Measurements from ENCODE around the gene ZNF432. TPM values are rescaled to one million over a fixed set of nuclear protein-coding genes. Genes with fewer than 3 reads are reported as not detected.
A peak's percentile ranks its signal among the peaks of the same experiment; 100 is the strongest.
"Not testable (repeated sequence)": the region's sequence is repeated elsewhere in the genome, so short reads cannot be mapped to it uniquely, and the experiment has no call there.

The ZNF432 gene
- 15.1 TPM for total RNA-seq

- peak; percentile 94 for DNase-seq (ENCODE audit: low spot score)
Observed at GRCh38 chr19:52048555-52049501, at the start of gene ZNF432. TSS of gene ZNF432 (minus strand) at chr19:52048838. CDS start at chr19:52046868, 1,970 bp downstream.

- DNase-seq (ENCODE audit: low spot score), result not testable (repeated sequence)
Observed at GRCh38 chr19:52096416-52096815, 47.8 kb upstream of the ZNF432 start.

- DNase-seq (ENCODE audit: low spot score), result peak; percentile 94
Observed at GRCh38 chr19:52095172-52096014, 46.8 kb upstream of the ZNF432 start, which contains the start of gene ZNF841. TSS of gene ZNF841 (minus strand) at chr19:52095765. CDS start at chr19:52084801, 10,964 bp downstream.

DNA sequence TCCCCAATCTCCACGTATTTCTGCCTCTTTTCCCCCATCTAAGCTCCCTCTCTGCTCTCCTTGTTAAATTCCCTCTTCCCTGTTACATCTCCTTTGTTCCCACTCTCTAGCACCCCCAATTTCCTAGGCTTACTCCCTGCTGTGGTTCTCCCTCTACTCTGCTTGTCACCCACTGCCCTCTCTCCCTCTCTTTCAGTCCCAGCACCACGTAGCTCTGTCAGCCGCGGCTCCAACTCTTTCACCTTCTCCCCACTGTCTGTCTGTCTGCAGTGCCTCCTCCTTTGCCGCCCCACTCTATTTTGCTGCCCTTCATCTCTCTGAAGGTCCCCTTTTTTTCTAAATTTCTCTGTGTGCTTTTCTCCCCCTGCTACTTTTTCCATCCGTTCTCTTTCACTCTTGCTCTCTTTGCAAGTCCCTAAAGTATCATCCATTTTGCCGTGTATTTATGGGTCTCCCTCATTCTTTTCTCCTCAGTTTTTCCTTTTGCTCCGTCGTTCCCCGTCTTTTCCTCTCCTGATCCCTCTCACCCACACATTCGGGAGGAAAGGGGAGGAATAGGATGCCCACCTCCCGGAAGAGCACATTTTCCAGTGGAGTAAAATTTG, 46.0 kb upstream of the ZNF432 start:
- no peak for DNase-seq (ENCODE audit: low spot score)

DNA sequence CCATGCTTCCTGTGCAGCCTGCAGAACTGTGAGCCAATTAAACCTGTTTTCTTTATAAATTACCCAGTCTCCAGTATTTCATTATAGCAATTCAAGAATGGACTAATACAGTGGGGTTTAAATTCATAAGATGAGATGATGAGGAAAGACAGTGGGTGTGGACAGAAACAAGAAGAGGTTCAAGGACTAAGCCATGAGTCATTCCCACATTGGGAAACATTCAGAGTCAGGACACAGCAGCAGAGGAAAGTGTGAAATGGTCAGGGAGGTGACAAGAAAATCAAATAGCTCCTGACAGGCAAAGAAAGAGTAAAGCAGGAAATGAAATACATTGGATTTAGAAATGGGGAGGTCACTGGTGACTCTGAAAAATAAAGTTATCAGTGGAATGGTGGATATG, 37.8 kb upstream of the ZNF432 start:
- DNase-seq (ENCODE audit: low spot score), result no peak

- DNase-seq (ENCODE audit: low spot score), result no peak
Observed at GRCh38 chr19:52070496-52070895, 21.9 kb upstream of the ZNF432 start.

DNA sequence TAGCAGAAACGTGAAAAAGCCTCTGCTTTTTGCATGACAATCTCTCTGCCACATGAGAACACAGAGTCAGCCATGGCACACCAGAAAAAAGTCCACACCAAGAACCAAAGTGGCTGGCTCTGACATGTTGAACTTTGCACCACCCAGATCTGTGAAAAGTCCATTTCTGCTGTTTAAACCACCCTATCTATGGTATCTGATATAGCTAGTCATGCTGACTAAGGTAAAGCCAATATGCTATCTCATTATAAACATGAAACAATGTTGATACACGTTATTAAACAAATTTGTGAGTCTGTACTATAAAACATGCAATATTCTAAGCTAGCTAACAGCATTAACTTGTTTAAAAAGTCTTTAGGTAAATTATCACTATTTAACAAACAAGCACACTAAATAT, 21.0 kb upstream of the ZNF432 start:
- no peak for DNase-seq (ENCODE audit: low spot score)

DNA sequence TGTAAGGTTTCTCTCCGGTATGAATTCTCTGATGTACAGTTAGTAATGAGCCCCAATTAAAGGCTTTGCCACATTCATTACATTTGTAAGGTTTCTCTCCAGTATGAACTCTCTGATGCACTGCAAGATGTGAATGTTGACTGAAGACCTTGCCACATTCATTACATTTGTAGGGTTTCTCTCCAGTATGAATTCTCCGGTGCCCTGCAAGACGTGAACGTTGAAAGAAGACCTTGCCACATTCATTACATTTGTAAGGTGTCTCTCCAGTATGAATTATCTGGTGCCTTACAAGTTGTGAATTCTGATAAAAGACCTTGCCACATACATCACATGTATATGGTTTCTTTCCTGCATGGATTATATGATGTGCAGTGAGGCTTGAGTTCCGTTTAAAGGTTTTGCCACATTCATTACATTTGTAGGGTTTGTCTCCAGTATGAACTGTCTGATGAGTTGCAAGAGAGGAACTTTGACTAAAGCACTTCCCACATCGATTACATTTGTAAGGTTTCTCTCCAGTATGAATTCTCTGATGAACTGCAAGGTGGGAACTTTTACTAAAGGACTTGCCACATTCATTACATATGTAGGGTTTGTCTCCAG, 17.7 kb upstream of the ZNF432 start:
- no peak for DNase-seq (ENCODE audit: low spot score)

GRCh38 chr19:52065399-52065798, 16.8 kb upstream of the ZNF432 start:
- DNase-seq (ENCODE audit: low spot score), result no peak

DNA sequence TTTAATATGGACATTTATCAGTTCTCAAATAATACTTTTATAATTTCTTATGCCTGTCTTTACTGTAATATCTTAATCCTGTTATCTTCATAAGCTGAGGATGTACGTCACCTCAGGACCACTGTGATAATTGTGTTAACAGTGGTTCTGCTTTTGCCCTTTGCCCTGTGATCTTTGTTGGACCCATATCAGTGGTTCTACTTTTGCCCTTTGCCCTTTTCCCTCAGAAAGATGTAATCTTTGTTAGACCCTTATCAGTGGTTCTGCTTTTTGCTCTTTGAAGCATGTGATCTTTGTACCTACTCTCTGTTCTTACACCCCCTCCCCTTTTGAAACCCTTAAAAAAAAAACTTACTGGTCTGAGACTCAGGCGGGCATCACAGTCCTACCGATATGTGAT, 7.8 kb upstream of the ZNF432 start:
- DNase-seq (ENCODE audit: low spot score), result not testable (repeated sequence)

DNA sequence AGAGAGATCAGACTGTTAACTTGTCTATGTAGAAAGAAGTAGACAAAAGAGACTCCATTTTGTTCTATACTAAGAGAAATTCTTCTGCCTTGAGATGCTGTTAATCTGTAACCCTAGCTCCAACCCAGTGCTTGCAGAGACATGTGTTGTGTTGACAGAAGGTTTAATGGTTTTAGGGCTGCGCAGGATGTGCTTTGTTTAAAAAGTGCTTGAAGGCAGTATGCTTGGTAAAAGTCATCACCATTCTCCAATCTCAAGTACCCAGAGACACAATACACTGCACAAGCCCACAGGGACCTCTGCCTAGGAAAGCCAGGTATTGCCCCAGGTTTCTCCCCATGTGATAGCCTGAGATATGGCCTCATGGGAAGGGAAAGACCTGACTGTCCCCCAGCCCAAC, 3.1 kb upstream of the ZNF432 start:
- not testable (repeated sequence) for DNase-seq (ENCODE audit: low spot score)

- no peak for DNase-seq (ENCODE audit: low spot score)
Observed at GRCh38 chr19:52039169-52039568, 9.5 kb downstream of the ZNF432 start.

GRCh38 chr19:52034051-52034728, 14.4 kb downstream of the ZNF432 start:
- DNase-seq (ENCODE audit: low spot score), result no peak

GRCh38 chr19:52028780-52029123, 19.9 kb downstream of the ZNF432 start:
- DNase-seq (ENCODE audit: low spot score), result no peak

DNA sequence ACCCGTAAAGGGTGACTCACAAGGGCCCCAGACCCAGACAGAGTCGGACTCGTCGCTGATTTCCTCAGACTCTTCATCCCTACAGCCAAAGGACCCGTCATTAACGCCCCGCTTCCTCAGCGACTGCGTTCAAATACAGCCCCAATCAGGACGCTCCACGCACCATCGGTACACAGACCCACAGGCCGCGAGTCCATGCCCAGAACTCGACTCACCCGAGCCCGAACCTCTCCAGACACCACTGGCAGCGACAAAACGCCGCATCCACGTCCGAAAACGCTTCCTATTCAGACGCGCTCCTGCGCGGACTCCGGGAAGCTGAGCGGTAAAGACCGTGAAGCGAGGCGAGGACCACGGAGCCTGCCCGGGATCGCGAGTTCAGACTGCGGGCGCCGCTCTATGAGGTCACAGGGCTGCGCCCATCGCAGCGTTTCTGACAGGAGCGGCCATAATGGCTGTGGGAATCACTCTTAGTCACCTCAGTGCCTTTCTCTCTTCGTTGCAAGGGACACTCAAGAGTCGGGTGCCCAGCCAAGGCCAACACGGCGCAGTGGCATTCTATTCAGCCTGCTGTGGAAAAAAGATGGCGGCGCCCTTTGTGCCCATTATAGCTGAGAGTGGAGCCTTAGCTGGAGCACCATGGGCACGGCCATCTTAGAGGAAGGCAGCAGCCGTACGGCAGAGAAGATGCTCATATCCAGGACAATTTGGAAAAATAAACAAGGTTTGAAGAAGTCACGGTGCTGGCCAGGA, 20.4 kb downstream of the ZNF432 start, which contains the start of gene ZNF614:
Gene ZNF614, minus strand, starts transcription at position 353 of the 753 bp plus-strand sequence. CDS start 2,634 bp downstream, outside the sequence.
- DNase-seq (ENCODE audit: low spot score), result peak; percentile 89

DNA sequence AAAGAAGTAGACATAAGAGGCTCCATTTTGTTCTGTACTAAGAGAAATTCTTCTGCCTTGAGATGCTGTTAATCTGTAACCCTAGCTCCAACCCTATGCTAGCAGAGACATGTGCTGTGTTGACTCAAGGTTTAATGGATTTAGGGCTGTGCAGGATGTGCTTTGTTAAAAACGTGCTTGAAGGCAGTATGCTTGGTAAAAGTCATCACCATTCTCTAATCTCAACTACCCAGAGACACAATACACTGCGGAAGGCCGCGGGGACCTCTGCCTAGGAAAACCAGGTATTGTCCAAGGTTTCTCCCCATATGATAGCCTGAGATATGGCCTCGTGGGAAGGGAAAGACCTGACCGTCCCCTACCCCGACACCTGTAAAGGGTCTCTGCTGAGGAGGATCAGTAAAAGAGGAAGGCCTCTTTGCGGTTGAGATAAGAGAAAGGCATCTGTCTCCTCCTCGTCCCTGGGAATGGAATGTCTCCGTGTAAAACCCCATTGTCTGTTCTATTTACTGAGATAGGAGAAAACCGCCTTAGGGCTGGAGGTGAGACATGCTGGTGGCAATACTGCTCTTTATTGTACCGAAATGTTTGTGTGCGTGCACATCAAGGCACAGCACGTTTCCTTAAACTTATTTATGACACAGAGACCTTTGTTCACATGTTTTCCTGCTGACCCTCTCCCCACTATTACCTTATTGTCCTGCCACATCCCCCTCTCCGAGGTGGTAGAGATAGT, 22.2 kb downstream of the ZNF432 start:
- DNase-seq (ENCODE audit: low spot score), result not testable (repeated sequence)

DNA sequence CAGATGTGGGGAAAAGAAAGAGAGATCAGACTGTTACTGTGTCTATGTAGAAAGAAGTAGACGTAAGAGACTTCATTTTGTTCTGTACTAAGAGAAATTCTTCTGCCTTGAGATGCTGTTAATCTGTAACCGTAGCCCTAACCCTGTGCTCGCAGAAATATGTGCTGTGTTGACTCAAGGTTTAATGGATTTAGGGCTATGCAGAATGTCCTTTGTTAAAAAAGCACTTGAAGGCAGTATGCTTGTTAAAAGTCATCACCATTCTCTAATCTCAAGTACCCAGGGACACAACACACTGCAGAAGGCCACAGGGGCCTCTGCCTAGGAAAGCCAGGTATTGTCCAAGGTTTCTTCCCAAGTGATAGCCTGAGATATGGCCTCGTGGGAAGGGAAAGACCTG, 24.2 kb downstream of the ZNF432 start:
- not testable (repeated sequence) for DNase-seq (ENCODE audit: low spot score)

DNA sequence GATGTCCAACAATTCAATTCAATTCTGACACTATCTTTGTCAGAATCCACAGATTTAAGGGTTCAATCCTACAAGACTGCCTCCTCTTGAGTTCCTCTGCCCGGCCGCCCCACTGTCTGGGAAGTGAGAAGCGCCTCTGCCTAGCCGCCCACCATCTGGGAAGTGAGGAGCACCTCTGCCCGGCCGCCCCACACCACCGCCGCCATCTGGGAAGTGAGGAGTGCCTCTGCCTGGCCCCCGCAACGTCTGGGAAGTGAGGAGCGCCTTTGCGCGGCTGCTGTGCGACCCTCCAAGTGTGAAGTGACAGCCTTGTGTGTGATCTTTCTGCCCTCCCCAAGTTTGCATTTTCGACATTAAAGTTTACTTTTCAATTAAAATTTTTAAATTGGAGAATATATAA, 26.4 kb downstream of the ZNF432 start:
- no peak for DNase-seq (ENCODE audit: low spot score)

GRCh38 chr19:52020506-52020905, 28.1 kb downstream of the ZNF432 start:
- no peak for DNase-seq (ENCODE audit: low spot score)

All from mucosa of gallbladder (tissue), 1 donor.